NCI-H128 (cell line): ENCODE results near the gene KRTAP2-1.
"Not testable (repeated sequence)": the region's sequence is repeated elsewhere in the genome, so short reads cannot be mapped to it uniquely, and the experiment has no call there.

Source experiments
- DNase-seq: peaks from one replicate; lab custom pipeline; 2025; ENCODE audit not compliant: unreplicated experiment; lab: John Stamatoyannopoulos, UW

Gene KRTAP2-1

GRCh38 chr17:41046735-41047465 is at the start of gene KRTAP2-1:
KRTAP2-1 (minus strand) TSS chr17:41047316; CDS start chr17:41047267, 49 bp downstream.
- not testable (repeated sequence) for DNase-seq

GRCh38 chr17:41096055-41096454 is 48.9 kb upstream of the KRTAP2-1 start:
- no peak for DNase-seq

GRCh38 chr17:41088760-41089352 is 41.7 kb upstream of the KRTAP2-1 start:
- not testable (repeated sequence) for DNase-seq

GRCh38 chr17:41084100-41084856 is 37.2 kb upstream of the KRTAP2-1 start, which contains the start of gene KRTAP4-7:
KRTAP4-7 (plus strand) TSS chr17:41084150; CDS start chr17:41084207, 57 bp downstream.
- DNase-seq = not testable (repeated sequence)

GRCh38 chr17:41083427-41083826 is 36.3 kb upstream of the KRTAP2-1 start:
- DNase-seq = not testable (repeated sequence)

- no peak for DNase-seq
Measured at GRCh38 chr17:41082626-41083025, 35.5 kb upstream of the KRTAP2-1 start.

- no peak for DNase-seq
Measured at GRCh38 chr17:41076788-41077187, 29.7 kb upstream of the KRTAP2-1 start.

- DNase-seq = no peak
Measured at GRCh38 chr17:41073676-41074075, 26.6 kb upstream of the KRTAP2-1 start.

GRCh38 chr17:41071606-41072360 is 24.7 kb upstream of the KRTAP2-1 start:
- DNase-seq = no peak

GRCh38 chr17:41069031-41069430 is 21.9 kb upstream of the KRTAP2-1 start:
- DNase-seq = no peak

GRCh38 chr17:41067281-41067680 is 20.2 kb upstream of the KRTAP2-1 start:
- DNase-seq = no peak

- no peak for DNase-seq
Measured at GRCh38 chr17:41065829-41066624, 18.9 kb upstream of the KRTAP2-1 start, which contains the start of gene KRTAP2-4. KRTAP2-4 (minus strand) TSS chr17:41065879; CDS start chr17:41065845, 34 bp downstream.

- not testable (repeated sequence) for DNase-seq
Measured at GRCh38 chr17:41065016-41065689, 18.0 kb upstream of the KRTAP2-1 start.

- no peak for DNase-seq
Measured at GRCh38 chr17:41064301-41064700, 17.2 kb upstream of the KRTAP2-1 start.

GRCh38 chr17:41063449-41063848 is 16.3 kb upstream of the KRTAP2-1 start:
- DNase-seq = no peak

- DNase-seq = no peak
Measured at GRCh38 chr17:41061964-41062363, 14.8 kb upstream of the KRTAP2-1 start.

- no peak for DNase-seq
Measured at GRCh38 chr17:41060052-41060604, 13.0 kb upstream of the KRTAP2-1 start, which contains the start of gene KRTAP2-3. KRTAP2-3 (minus strand) TSS chr17:41060114; CDS start chr17:41060050, 64 bp downstream.

GRCh38 chr17:41059276-41060051 is 12.3 kb upstream of the KRTAP2-1 start:
- not testable (repeated sequence) for DNase-seq
